ENCODE data around the gene KDM2B. TPM values are rescaled to one million over a fixed set of nuclear protein-coding genes. Genes with fewer than 3 reads are reported as not detected.
A peak's percentile ranks its signal among the peaks of the same experiment; 100 is the strongest.

Gene KDM2B
- total RNA-seq, 1 donor from 2014 or later, result 51.7 TPM

DNA sequence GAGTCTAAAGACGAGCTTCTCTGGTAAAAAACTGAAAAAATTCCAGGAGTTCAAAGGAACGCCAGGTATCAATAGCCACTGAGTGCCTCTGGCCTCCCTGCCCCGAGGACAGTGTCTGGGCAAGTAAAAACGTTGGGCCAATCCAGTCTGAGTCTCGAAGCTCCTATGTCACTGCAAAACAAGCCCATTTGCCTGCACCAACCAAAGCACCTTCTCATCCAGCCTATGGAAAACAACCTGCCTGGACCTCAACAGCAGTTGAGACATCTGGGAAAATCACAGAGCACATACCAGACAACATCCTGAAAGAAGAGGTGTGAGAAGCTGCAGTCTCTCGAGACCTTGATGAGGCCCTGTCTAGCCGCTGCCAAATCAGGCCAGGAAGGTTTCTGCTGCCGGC lies 124.3 kb downstream of the KDM2B start:
- DNase-seq (ENCODE audit: extremely low spot score, unreplicated experiment), result no peak
- Mint-ChIP-seq H3K4me1 (ENCODE audit: unreplicated experiment) (peaks cover 17% of the 10 kb centered on the region), H3K27me3 (no peaks in the 10 kb centered on the region), H3K36me3 (peaks cover 21% of the 10 kb centered on the region), H3K27ac (peak overlapping the region; percentile 51), H3K4me3 (no peak overlapping the region), H3K9me3 (no peaks in the 10 kb centered on the region)
- TF ChIP-seq, protein P1, sequence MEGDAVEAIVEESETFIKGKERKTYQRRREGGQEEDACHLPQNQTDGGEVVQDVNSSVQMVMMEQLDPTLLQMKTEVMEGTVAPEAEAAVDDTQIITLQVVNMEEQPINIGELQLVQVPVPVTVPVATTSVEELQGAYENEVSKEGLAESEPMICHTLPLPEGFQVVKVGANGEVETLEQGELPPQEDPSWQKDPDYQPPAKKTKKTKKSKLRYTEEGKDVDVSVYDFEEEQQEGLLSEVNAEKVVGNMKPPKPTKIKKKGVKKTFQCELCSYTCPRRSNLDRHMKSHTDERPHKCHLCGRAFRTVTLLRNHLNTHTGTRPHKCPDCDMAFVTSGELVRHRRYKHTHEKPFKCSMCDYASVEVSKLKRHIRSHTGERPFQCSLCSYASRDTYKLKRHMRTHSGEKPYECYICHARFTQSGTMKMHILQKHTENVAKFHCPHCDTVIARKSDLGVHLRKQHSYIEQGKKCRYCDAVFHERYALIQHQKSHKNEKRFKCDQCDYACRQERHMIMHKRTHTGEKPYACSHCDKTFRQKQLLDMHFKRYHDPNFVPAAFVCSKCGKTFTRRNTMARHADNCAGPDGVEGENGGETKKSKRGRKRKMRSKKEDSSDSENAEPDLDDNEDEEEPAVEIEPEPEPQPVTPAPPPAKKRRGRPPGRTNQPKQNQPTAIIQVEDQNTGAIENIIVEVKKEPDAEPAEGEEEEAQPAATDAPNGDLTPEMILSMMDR (conservative IDR thresholded peaks at IDR 0.05), result no peak

DNA sequence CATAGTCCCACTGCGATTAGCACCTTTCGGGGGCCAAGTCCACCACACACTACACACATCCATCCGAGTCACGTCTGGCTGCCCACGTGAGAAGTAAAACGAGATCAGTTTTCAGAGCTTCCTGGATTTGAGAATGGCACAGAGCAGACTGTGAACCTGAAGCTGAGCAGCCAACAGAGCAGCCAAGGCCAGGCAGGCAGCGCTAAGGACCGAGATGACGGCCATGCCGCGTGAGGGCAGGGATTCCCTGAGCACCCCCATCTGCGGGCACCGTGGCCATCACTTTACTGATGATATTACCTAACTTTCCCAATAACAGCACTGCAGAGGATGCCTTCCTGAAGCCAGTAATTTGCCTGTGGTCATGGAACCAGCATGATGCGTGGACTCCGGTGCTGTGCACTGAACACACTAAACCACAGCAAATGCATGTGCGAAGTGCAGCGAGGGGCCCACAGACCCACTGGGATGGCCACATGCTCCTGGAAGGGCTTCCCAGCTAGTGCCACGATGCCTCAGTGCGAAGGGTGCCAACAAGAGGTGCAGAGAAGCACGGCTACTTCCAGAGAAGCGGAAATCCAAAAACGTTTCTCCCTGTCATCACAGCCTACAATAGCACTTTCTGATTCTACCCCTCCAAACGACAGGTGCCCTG lies 124.9 kb downstream of the KDM2B start:
- Mint-ChIP-seq H3K4me1 (ENCODE audit: unreplicated experiment) (peaks cover 21% of the 10 kb centered on the region), H3K36me3 (peaks cover 21% of the 10 kb centered on the region), H3K9me3 (no peaks in the 10 kb centered on the region), H3K27ac (peak overlapping the region; percentile 51), H3K27me3 (no peaks in the 10 kb centered on the region), H3K4me3 (no peak overlapping the region)
- TF ChIP-seq, protein P1 (conservative IDR thresholded peaks at IDR 0.05), result no peak
- DNase-seq (ENCODE audit: extremely low spot score, unreplicated experiment), result no peak

- TF ChIP-seq, protein P1 (conservative IDR thresholded peaks at IDR 0.05), result no peak
- peaks cover 21% of the 10 kb centered on the region for H3K4me1 Mint-ChIP-seq (ENCODE audit: unreplicated experiment)
- H3K27ac Mint-ChIP-seq, result no peak overlapping the region
- H3K27me3 Mint-ChIP-seq, result no peaks in the 10 kb centered on the region
- no peaks in the 10 kb centered on the region for H3K9me3 Mint-ChIP-seq
- peaks cover 14% of the 10 kb centered on the region for H3K36me3 Mint-ChIP-seq
- no peak for DNase-seq (ENCODE audit: extremely low spot score, unreplicated experiment)
- no peak overlapping the region for H3K4me3 Mint-ChIP-seq
These were observed 125.9 kb downstream of the KDM2B start for GRCh38 chr12:121454921-121455320.

DNA sequence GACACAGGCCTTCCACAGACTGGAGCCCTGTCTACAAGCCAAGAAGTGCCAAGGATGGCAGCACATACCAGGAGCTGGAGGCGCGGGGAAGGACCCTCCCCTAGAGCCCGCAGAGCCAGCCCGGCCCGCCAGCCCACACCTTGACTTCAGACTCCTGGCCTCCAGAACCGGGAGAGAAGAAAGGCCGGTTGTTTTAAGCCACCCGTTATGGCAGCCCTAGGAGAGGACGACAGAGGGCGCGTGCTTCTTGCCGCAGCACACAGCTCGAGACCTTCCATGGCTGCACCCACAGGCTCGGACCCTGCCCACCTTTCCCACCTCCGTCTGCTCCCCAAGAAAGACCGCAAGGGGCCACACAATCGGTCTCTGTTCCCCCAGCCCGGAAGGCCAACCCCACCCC lies 127.2 kb downstream of the KDM2B start:
- Mint-ChIP-seq H3K4me1 (ENCODE audit: unreplicated experiment) (peaks cover 23% of the 10 kb centered on the region), H3K4me3 (no peak overlapping the region), H3K36me3 (peaks cover 18% of the 10 kb centered on the region), H3K27me3 (no peaks in the 10 kb centered on the region), H3K27ac (peak overlapping the region; percentile 62), H3K9me3 (no peaks in the 10 kb centered on the region)
- TF ChIP-seq, protein P1 (conservative IDR thresholded peaks at IDR 0.05), result no peak
- DNase-seq (ENCODE audit: extremely low spot score, unreplicated experiment), result no peak

DNA sequence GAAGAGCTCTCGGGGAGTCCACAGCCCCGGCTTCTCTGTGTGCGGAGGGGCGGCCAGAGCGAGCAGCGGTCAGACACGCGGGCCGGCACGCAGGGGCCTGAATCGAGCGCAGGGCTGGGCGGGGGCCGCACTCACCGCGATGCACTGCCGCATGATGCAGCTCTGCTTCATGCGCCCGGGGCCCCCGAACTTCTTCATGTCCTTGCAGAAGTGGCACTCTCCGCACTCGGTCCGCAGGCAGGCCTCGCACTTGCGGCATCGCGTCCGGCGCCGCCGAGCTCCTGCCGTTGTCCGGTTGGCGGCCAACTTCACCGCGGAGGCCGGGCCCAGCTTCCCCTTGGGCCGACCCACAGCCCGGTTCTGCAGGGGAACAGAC lies 127.8 kb downstream of the KDM2B start:
- no peaks in the 10 kb centered on the region for H3K27me3 Mint-ChIP-seq
- no peaks in the 10 kb centered on the region for H3K9me3 Mint-ChIP-seq
- no peak for DNase-seq (ENCODE audit: extremely low spot score, unreplicated experiment)
- no peak overlapping the region for H3K4me3 Mint-ChIP-seq
- peaks cover 21% of the 10 kb centered on the region for H3K36me3 Mint-ChIP-seq
- peaks cover 26% of the 10 kb centered on the region for H3K4me1 Mint-ChIP-seq (ENCODE audit: unreplicated experiment)
- TF ChIP-seq, protein P1 (conservative IDR thresholded peaks at IDR 0.05), result no peak
- H3K27ac Mint-ChIP-seq, result no peak overlapping the region

Measured in type B pancreatic cell (in vitro differentiated cells).